Activated CD4-positive, alpha-beta T cell treated with anti-CD3 and anti-CD28 coated beads, Interleukin-2, amount 50 U/mL, for 24 hours (primary cell): ENCODE measurements around the gene IL17RD.

Experiments used
- DNase-seq, 2 donors: peaks; one replicate each; pipeline ENCODE4 v3.0.0-alpha.2; 2020; ENCODE audit warnings: low read depth in 1 of 2, low spot score in 1 of 2

Gene IL17RD

GRCh38 chr3:57069503-57069902 is 95.7 kb downstream of the IL17RD start:
- DNase-seq: no peak

DNA sequence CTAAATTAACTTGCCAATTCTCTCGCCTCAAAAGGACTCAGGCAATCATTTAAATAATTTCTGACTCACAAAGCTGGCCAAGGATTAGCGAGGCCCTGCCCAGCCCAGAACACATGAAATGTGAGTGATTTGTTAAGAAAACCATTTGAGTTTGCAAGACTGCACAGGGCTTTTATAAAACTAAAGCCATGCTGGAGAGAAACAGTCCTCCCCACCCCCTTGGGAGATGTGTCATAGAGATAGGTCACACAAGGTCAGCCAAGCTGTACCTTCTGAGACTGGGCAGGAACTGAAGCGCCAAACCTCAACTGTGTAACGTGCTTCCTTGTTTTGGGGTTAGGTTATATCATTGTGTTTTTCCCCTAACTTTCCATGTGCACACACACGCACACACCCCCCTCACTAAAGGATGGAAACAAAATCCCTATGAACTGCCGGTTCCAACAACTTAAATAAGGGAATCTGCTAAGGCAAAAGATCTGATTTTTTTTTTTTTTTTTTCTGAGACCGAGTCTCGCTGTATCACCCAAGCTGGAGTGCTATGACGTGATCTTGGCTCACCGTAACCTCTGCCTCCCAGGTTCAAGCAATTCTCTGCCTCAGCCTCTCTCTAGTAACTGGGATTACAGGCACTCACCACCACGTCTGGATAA is 96.6 kb downstream of the IL17RD start:
- DNase-seq: no peak

- DNase-seq: no peak
These were observed 98.7 kb downstream of the IL17RD start for GRCh38 chr3:57066471-57066870.

- no peak for DNase-seq
These were observed 99.6 kb downstream of the IL17RD start for GRCh38 chr3:57065588-57065987.

DNA sequence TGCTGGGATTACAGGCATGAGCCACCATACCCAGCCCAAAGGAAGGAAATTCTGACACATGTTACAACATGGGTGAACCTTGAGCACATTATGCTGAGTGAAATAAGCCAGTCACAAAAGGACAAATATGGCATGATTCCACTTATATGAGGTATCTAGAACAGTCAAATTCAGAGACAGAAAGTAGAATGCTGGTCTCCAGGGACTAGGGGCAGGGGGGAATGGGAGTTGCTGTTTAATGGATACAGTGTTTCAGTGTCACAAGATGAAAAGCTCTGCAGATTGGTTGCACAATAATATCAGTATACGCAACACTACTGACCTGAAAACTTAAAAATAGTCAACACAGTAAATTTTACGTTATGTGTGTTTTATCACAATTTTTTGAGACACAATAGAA is 100.6 kb downstream of the IL17RD start:
- DNase-seq: no peak

DNA sequence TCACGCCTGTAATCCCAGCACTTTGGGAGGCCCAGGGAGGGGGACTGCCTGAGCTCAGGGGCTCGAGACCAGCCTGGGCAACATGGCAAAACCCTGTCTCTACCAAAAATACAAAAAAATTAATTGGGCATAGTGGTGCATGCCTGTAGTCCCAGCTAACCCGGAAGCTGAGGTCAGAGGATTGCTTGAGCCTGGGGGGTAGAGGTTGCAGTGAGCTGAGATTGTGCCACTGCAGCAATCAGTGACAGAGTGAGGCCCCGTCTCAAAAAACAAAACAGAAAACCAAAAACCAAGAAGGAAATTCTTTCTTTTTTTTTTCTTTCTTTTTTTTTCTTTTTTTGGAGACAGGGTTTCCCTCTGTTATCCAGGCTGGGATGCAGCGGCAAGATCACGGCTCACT is 101.2 kb downstream of the IL17RD start:
- DNase-seq: no peak

DNA sequence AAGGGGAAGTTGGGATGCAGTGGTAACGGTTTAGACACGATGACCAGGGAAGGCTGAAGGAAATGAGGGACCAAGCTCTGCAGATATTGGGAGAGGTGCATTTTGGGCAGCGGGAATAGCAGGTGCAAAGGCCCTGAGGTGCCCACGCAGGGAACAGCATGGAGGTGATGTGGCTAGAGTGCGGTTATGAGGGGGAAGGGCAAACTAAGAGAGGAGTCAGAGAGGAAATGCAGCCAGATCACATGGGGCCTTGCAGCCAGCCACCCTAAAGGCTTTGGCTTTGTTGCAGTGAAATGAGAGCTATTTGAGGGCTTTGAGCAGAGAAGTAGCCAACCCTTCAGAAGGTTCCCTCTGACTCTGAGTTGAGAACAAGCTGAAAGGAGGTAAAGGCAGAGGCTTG is 102.1 kb downstream of the IL17RD start:
- DNase-seq: no peak

DNA sequence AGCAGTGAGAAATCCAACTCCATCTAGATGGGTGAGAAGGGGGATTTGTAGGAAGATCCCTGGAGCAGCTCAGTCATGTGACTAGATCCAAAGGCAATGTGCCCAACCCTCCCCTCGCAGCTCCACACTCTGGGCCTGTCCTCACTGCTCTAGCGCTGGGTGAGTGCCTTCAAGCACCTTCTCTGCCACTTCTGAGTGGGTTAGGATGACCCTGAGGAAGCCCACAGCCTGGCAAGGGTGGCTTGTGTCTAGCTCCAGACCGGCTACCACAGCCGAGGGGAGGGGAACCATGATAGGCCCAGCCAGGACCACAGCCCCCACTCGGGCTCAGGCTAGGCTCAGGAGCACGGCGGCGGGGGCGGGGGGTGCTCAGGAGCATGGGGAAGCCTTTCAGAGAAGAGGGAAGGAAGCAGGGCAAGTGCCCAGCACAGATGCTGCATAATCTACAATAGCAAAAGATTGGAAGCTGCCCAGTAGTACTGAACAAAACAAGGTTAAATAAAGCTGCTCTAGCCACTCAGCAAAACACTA is 103.0 kb downstream of the IL17RD start:
- DNase-seq: no peak

DNA sequence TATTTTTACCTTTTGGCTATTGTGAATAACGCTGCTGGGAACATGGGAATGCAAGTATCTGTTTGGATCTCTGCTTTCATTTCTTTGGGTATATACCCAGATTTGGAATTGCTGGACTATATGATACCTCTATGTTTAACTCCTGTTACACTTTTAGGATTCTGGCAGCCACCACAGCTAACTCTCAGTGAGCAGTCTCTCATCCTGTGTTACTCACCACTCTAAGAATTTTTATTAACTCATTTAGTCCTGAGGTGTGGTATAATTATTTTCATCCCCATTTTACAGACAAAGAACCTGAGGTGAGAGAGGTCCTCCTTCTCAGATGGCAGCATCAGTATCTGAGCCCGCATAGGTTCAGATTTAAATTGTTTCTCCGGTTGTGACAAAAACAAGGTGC is 103.6 kb downstream of the IL17RD start:
- DNase-seq: no peak

- no peak for DNase-seq
These were observed 104.9 kb downstream of the IL17RD start, which contains the start of gene SPATA12 for GRCh38 chr3:57060089-57060821. Gene SPATA12, plus strand, starts transcription at chr3:57060664. Its CDS starts 13,031 bp downstream, at chr3:57073695.

GRCh38 chr3:57059411-57059810 is 105.7 kb downstream of the IL17RD start:
- DNase-seq: no peak

DNA sequence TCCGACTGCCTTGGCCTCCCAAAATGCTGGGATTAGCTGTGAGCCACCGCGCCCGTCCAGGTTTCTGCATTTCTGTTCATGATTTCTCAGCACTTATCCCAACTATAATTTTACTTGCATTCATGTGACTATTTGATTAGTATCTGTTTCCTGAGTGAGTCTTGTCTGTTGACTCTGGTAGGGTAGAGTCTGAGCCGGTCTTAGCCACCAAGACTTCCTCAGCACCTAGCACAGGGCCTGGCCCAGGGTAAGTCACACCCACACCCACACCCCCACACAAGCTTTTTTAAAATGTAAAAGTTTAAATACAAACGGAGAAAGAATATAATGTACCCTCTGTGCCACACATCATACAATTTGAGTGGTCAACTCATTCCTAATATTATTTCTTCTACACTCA is 107.8 kb downstream of the IL17RD start:
- no peak for DNase-seq

DNA sequence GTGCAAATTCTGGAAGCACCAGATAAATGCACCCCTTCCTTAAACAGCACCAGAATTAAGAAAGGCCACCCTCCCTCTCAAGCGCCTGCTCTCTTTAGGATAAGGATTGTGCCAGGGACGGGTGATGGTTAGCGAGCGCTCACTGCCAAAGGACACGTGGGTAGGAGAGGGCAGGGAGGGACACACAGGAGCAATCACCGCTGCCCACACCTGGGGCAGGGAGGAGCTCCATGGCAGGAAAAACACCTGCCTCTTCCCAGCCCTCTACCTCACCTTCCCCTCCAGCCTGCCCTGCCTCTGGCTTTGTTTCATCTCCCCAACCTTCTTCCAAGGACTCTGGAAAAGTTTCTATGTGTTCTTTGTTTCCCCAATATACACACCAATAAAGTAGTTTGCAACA is 112.0 kb downstream of the IL17RD start:
- DNase-seq: no peak

DNA sequence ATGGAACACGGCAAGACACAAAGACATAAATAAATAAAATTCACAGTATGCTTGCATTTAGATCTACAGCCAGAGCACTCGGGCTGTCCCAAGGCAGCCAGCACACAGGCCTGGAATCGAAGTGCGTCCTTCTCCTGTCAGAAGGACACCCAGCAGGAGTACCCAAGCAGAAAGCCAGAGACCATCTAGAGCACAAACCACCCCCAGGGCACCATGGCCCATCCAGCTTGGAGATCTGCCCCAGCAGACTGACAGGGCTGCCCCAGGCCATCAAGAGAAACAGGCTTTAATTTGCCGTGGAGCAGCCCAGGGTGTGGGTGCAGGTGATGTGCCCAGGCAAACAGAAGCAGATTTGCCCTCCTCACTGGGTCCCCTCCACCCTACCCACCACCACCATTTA is 112.5 kb downstream of the IL17RD start:
- no peak for DNase-seq

- no peak for DNase-seq
These were observed 116.4 kb downstream of the IL17RD start for GRCh38 chr3:57048728-57049127.

- DNase-seq: no peak
These were observed 117.0 kb downstream of the IL17RD start for GRCh38 chr3:57048052-57048671.

DNA sequence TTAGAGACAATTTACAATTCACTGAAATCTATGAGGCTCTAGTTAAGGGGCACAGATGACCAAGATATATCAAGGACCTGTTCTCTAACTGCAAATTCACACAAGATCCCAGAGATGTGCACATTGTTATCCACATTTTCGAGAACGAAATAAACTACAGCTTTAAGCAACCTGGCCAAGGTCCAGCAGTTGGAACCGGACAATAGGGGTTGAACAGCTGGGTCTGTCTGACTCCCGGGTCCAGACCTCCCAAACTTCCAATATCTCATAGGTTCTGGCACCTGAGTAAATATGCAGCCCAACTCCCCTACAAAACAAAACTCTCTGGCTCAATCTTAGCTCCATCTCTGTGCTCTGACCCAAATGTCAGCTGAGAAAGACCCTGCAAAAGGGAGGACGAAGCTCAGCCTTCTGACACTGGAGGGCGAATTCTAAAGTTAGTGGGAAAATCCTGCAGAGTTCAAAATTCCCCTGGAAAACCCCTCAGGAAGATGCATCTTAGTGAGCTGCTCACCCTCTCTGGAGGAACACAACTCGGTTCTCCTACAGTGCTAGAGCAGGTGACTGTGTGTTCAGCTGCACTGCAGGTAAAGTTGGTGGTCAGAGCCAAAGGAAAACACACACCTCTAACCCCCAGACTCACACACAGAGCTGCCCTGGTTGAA is 118.9 kb downstream of the IL17RD start:
- DNase-seq: no peak

GRCh38 chr3:57043518-57043917 is 121.6 kb downstream of the IL17RD start:
- DNase-seq: no peak

GRCh38 chr3:57041674-57042073 is 123.5 kb downstream of the IL17RD start:
- no peak for DNase-seq
